Osteocyte (in vitro differentiated cells): Measurements from ENCODE around the gene KRT15. TPM values are rescaled to one million over a fixed set of nuclear protein-coding genes. Genes with fewer than 3 reads are reported as not detected.

Experiments used
- DNase-seq: peaks from one replicate; pipeline ENCODE4 v3.0.0; 2021; ENCODE audit warnings: mixed read lengths; ENCODE audit not compliant: unreplicated experiment; ENCODE audit errors: extremely low spot score
- H3K27ac Mint-ChIP-seq: one replicate; pipeline ENCODE4 v1.8.0; 2021; ENCODE audit warnings: mild to moderate bottlenecking, mixed read lengths; ENCODE audit not compliant: unreplicated experiment
- H3K27me3 Mint-ChIP-seq: one replicate; pipeline ENCODE4 v1.8.0; 2021; ENCODE audit warnings: mixed read lengths; ENCODE audit not compliant: unreplicated experiment
- H3K36me3 Mint-ChIP-seq: one replicate; pipeline ENCODE4 v1.8.0; 2021; ENCODE audit warnings: mixed read lengths; ENCODE audit not compliant: unreplicated experiment
- H3K4me1 Mint-ChIP-seq: one replicate; pipeline ENCODE4 v1.8.0; 2021; ENCODE audit warnings: mixed read lengths; ENCODE audit not compliant: unreplicated experiment
- H3K4me3 Mint-ChIP-seq: one replicate; pipeline ENCODE4 v1.8.0; 2021; ENCODE audit warnings: mild to moderate bottlenecking, moderate library complexity, mixed read lengths; ENCODE audit not compliant: unreplicated experiment
- H3K9me3 Mint-ChIP-seq: one replicate; pipeline ENCODE4 v1.8.0; 2021; ENCODE audit warnings: mixed read lengths; ENCODE audit not compliant: unreplicated experiment
- total RNA-seq: library from RNA; stranded (reverse); gene quantifications from 2 replicates; pipeline ENCODE4 v1.2.1, GENCODE V29; 2021
- TF ChIP-seq, protein P1 (sequence below): fragments of 200-600 bp; sonication (generic); IDR thresholded peaks from 2 replicates; pipeline ENCODE4 v1.5.0; 2021; ENCODE audit warnings: antibody characterized with exemption, mild to moderate bottlenecking, moderate library complexity

Gene KRT15
- total RNA-seq, 1 donor from 2014 or later, result not detected

DNA sequence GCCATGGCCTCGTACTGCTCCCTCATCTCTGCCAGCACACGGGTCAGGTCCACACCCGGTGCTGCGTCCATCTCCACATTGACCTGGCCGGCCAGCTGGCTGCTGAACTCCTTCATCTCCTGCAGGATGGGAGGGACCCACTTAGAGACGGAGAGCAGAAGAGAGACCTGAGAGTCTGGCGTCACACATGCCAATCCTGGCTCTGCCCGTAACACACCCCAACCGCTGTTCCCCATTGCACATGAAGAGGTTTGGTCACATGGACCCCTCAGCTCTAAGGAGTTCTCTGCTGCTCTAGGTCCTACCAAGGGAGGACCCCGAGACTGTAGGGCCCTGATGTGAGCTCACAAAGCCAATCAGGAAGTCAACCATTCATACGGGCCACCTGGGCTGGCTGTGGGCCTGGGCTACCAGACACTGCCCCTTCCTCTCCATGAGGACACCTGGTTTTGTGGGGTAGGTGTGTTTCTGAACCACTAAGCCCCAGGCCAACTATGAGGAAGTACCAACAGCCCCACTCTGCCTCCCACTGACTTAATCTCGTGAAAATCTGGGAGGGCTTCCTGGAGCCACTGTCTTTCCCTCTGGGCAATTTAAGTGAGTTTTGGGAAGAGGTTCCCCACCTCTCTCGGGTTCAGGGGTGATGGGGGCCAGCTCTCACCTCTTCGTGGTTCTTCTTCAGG, 2.4 kb downstream of the KRT15 start:
- Mint-ChIP-seq H3K27me3 (no peaks in the 10 kb centered on the region), H3K9me3 (no peaks in the 10 kb centered on the region), H3K4me3 (no peak overlapping the region), H3K36me3 (no peaks in the 10 kb centered on the region), H3K27ac (no peak overlapping the region), H3K4me1 (peaks cover 3% of the 10 kb centered on the region)
- TF ChIP-seq, protein P1, sequence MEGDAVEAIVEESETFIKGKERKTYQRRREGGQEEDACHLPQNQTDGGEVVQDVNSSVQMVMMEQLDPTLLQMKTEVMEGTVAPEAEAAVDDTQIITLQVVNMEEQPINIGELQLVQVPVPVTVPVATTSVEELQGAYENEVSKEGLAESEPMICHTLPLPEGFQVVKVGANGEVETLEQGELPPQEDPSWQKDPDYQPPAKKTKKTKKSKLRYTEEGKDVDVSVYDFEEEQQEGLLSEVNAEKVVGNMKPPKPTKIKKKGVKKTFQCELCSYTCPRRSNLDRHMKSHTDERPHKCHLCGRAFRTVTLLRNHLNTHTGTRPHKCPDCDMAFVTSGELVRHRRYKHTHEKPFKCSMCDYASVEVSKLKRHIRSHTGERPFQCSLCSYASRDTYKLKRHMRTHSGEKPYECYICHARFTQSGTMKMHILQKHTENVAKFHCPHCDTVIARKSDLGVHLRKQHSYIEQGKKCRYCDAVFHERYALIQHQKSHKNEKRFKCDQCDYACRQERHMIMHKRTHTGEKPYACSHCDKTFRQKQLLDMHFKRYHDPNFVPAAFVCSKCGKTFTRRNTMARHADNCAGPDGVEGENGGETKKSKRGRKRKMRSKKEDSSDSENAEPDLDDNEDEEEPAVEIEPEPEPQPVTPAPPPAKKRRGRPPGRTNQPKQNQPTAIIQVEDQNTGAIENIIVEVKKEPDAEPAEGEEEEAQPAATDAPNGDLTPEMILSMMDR, result no peak
- no peak for DNase-seq

DNA sequence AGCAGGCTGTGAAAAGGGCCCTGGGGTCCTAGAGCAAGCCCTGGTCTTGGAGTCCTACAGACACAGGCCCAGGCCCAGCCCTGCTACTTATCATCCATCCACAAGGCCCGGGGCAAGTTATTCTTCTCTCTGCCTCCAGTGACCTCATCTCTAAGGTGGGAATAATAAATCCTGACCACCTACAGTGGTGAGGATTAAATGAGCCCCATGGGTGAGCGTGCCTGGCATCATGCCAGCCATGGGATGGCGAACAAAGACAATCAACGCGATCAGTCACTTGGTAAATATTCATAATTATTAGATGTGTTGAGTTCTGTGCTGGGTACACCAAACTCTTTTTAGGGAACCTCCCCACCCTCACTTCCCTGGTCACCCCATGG, 5.5 kb downstream of the KRT15 start:
- TF ChIP-seq, protein P1, result no peak
- Mint-ChIP-seq H3K4me3 (no peak overlapping the region), H3K36me3 (no peaks in the 10 kb centered on the region), H3K27ac (no peak overlapping the region), H3K4me1 (no peaks in the 10 kb centered on the region), H3K9me3 (no peaks in the 10 kb centered on the region), H3K27me3 (no peaks in the 10 kb centered on the region)
- DNase-seq, result no peak

DNA sequence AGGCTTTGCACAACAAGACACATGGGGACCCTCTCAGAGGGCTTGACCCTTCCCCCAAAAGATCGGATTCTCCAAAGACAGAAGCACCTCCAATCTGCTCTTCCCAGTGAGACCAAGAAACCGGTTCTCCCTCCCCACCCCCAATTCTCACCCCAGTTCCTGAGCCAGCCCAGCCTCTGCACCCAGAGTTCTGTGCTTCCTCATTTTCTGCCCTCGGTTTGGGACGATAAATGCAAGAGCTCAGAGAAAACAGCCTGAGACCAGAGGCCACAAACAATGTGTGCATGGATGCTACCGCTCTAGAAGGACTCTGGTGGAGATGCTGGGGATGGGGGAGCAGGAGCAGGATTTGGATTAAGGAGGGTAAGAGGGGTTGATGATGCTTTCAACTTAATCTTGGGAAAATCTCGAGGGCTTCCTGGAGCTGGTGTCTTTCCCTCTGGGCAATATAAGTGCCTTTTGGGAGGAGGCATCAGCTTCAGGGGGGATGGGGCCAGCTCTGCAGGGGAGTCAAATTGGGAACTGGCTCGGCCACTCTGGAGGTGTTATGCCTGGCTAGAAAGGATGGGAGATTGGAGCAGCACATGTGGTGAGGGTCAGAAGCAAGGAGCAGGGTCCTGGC, 6.0 kb downstream of the KRT15 start:
- no peaks in the 10 kb centered on the region for H3K27me3 Mint-ChIP-seq
- TF ChIP-seq, protein P1, result no peak
- no peaks in the 10 kb centered on the region for H3K4me1 Mint-ChIP-seq
- no peak overlapping the region for H3K4me3 Mint-ChIP-seq
- no peaks in the 10 kb centered on the region for H3K9me3 Mint-ChIP-seq
- H3K36me3 Mint-ChIP-seq, result no peaks in the 10 kb centered on the region
- no peak overlapping the region for H3K27ac Mint-ChIP-seq
- DNase-seq, result no peak

DNA sequence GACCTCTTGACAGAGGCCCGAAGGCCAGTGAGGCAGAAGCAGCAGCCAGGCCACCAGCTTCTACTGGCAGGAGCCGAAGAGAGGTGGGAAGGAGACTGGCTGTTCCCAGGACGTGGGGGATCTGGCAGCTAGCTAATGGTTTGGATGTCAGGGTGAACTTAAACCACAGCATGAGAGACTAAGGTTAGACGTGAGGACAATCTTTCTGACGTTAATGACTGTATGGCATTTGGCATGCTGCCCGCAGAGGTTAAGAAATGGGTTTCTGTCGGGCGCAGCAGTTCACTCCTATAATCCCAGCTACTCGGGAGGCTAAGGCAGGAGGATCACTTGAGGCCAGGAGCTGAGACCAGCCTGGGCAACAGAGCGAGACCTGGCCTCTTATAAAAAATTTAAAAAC, 7.0 kb downstream of the KRT15 start:
- Mint-ChIP-seq H3K36me3 (no peaks in the 10 kb centered on the region), H3K27ac (no peak overlapping the region), H3K27me3 (no peaks in the 10 kb centered on the region), H3K4me1 (no peaks in the 10 kb centered on the region), H3K9me3 (no peaks in the 10 kb centered on the region), H3K4me3 (no peak overlapping the region)
- DNase-seq, result no peak
- TF ChIP-seq, protein P1, result no peak

DNA sequence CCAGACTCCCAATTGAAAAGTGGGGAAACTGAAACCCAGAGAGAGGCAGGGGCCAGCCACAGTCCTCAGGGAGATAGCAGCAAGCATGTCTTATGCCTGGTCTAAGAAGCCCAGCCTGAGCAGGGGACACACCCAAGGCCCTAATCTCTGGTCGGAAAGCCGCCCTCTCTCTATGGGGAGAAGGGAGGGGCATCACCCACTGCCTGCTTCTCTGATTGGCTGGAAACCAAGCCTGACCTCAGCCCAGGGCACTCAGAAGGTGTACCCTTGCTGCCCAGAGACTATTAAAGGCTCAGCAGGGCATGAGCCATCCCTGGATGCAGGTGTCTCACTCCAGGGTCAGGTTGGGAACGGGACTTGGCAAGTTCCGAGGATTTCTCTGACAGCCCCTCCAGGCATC, 7.6 kb downstream of the KRT15 start:
- Mint-ChIP-seq H3K4me1 (no peaks in the 10 kb centered on the region), H3K9me3 (no peaks in the 10 kb centered on the region), H3K36me3 (no peaks in the 10 kb centered on the region), H3K27ac (no peak overlapping the region), H3K27me3 (no peaks in the 10 kb centered on the region), H3K4me3 (no peak overlapping the region)
- TF ChIP-seq, protein P1, result no peak
- no peak for DNase-seq
